Measurements from ENCODE around the gene DGKH. TPM values are rescaled to one million over a fixed set of nuclear protein-coding genes. Genes with fewer than 3 reads are reported as not detected.

DGKH gene
- total and polyA plus RNA-seq, 2 of the 13 experiments (the other 11 are each of a cell fraction or from before 2014, with no cell fraction given): 0.01 to 0.13 TPM

GRCh38 chr13:42127047-42127446 lies 78.6 kb downstream of the DGKH start:
- Histone ChIP-seq H3K4me3 (replicated peaks in 1 of 3; ENCODE audit: insufficient read depth in 1 of 3, low read depth in 2 of 3, low read length in 3 of 3) (no peak overlapping the region), H3K27ac (ENCODE audit: extremely low read length, insufficient read depth, low read length) (no peak overlapping the region), H4K20me1 (ENCODE audit: insufficient read depth, low read length) (no peaks in the 10 kb centered on the region), H3K9ac (ENCODE audit: insufficient read depth, low read depth, low read length) (no peak overlapping the region), H3K4me1 (ENCODE audit: insufficient read depth, low read length) (no peaks in the 10 kb centered on the region), H3K79me2 (ENCODE audit: insufficient read depth, low read length) (no peaks in the 10 kb centered on the region), H3K4me2 (ENCODE audit: low read depth, low read length) (no peak overlapping the region), H3K27me3 (ENCODE audit: control insufficient read depth in 1 of 2, insufficient read depth in 2 of 2, low read length in 2 of 2) (no peaks in the 10 kb centered on the region), H2AFZ (ENCODE audit: low read length) (no peak overlapping the region), H3K36me3 (replicated peaks in 1 of 2; ENCODE audit: control insufficient read depth in 1 of 2, insufficient read depth in 2 of 2, low read length in 2 of 2) (no peaks in the 10 kb centered on the region), H3K9me3 (ENCODE audit: low read length) (no peaks in the 10 kb centered on the region)
- no peak for TF ChIP-seq KLF12 (CRISPR knock-in tag; IDR thresholded peaks at IDR 0.05; ENCODE audit: borderline replicate concordance)
- no peak for FAIRE-seq
- POLR2A ChIA-PET: no interaction called here
- in situ Hi-C loops (cut with HindIII; ENCODE audit: extremely low pct_ligation_motif_present, low pct_unique_long_range_greater_than_20kb) (no loop called here), intact Hi-C loops (cut with micrococcal nuclease; ENCODE audit: unreplicated experiment) (no loop called here)
- CTCF ChIA-PET (ENCODE audit: low intra/inter-chr PET ratio, low total read pairs): no interaction called here
- WGBS (ENCODE audit: low lambda C conversion rate): 66% methylated on average over 3 of the region's 3 CpGs
- ATAC-seq: no peak
- BruUV-seq (replicated peaks): no TSS peak
- no peak for DNase-seq (ENCODE audit: low spot score)

DNA sequence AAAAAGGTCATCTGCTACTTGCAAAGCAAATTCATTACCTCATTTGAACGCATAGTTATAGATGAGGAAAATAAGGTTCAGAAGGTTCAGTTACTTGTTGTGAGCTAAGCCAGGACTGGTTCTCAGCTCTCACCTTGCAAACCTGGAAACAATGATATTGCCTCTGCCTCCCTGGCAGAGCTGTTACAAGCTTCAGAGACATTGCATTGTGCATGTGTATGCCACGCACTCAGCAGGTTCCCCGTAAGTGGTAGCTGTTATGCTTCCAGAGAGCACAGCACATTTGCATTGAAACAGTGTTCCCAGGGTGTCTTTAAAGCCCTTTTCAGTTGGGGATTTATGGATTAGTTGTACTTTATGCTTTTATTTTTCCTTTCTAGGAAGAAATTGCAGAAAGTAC lies 80.6 kb downstream of the DGKH start:
- no peaks in the 10 kb centered on the region for H3K27me3 ChIP-seq (ENCODE audit: control insufficient read depth in 1 of 2, insufficient read depth in 2 of 2, low read length in 2 of 2)
- H4K20me1 ChIP-seq (ENCODE audit: insufficient read depth, low read length): no peaks in the 10 kb centered on the region
- in situ Hi-C loops (cut with HindIII; ENCODE audit: extremely low pct_ligation_motif_present, low pct_unique_long_range_greater_than_20kb): no loop called here
- DNase-seq (ENCODE audit: low spot score): no peak
- no peak for FAIRE-seq
- POLR2A ChIA-PET: no interaction called here
- no peaks in the 10 kb centered on the region for H3K79me2 ChIP-seq (ENCODE audit: insufficient read depth, low read length)
- no TSS peak for BruUV-seq (replicated peaks)
- no peaks in the 10 kb centered on the region for H3K9me3 ChIP-seq (ENCODE audit: low read length)
- no peaks in the 10 kb centered on the region for H3K36me3 ChIP-seq (replicated peaks in 1 of 2; ENCODE audit: control insufficient read depth in 1 of 2, insufficient read depth in 2 of 2, low read length in 2 of 2)
- H3K4me1 ChIP-seq (ENCODE audit: insufficient read depth, low read length): no peaks in the 10 kb centered on the region
- intact Hi-C loops (cut with micrococcal nuclease; ENCODE audit: unreplicated experiment): no loop called here
- no peak for ATAC-seq
- WGBS (ENCODE audit: low lambda C conversion rate): 67% methylated on average over 3 of the region's 3 CpGs
- no peak overlapping the region for H3K9ac ChIP-seq (ENCODE audit: insufficient read depth, low read depth, low read length)
- H3K4me3 ChIP-seq (replicated peaks in 1 of 3; ENCODE audit: insufficient read depth in 1 of 3, low read depth in 2 of 3, low read length in 3 of 3): no peak overlapping the region
- no peak overlapping the region for H3K27ac ChIP-seq (ENCODE audit: extremely low read length, insufficient read depth, low read length)
- no peak overlapping the region for H2AFZ ChIP-seq (ENCODE audit: low read length)
- CTCF ChIA-PET (ENCODE audit: low intra/inter-chr PET ratio, low total read pairs): no interaction called here
- H3K4me2 ChIP-seq (ENCODE audit: low read depth, low read length): no peak overlapping the region
- TF ChIP-seq ZNF670 (CRISPR knock-in tag; IDR thresholded peaks at IDR 0.05; ENCODE audit: borderline replicate concordance) (no peak), JUNB (CRISPR knock-in tag; IDR thresholded peaks at IDR 0.05; ENCODE audit: borderline replicate concordance) (no peak), ZIK1 (CRISPR knock-in tag; IDR thresholded peaks at IDR 0.05; ENCODE audit: borderline replicate concordance, low read depth) (no peak), ZNF557 (CRISPR knock-in tag; IDR thresholded peaks at IDR 0.05) (no peak), ZXDC (CRISPR knock-in tag; IDR thresholded peaks at IDR 0.05) (no peak), RBM22 (optimal IDR thresholded peaks at IDR 0.05; ENCODE audit: low read length) (no peak), HIVEP1 (CRISPR knock-in tag; IDR thresholded peaks at IDR 0.05) (no peak), PPARG (CRISPR knock-in tag; conservative IDR thresholded peaks at IDR 0.05) (no peak), HIC2 (CRISPR knock-in tag; IDR thresholded peaks at IDR 0.05; ENCODE audit: low read depth) (no peak), ARNT (IDR thresholded peaks at IDR 0.05) (no peak), GABPB1 (CRISPR knock-in tag; IDR thresholded peaks at IDR 0.05) (no peak), ATF5 (CRISPR knock-in tag; IDR thresholded peaks at IDR 0.05; ENCODE audit: low read depth) (no peak)
- TF ChIP-seq, protein P1, sequence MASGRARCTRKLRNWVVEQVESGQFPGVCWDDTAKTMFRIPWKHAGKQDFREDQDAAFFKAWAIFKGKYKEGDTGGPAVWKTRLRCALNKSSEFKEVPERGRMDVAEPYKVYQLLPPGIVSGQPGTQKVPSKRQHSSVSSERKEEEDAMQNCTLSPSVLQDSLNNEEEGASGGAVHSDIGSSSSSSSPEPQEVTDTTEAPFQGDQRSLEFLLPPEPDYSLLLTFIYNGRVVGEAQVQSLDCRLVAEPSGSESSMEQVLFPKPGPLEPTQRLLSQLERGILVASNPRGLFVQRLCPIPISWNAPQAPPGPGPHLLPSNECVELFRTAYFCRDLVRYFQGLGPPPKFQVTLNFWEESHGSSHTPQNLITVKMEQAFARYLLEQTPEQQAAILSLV (CRISPR knock-in tag; IDR thresholded peaks at IDR 0.05; ENCODE audit: borderline replicate concordance): no peak
